ENCODE data around the gene LCLAT1. TPM values are rescaled to one million over a fixed set of nuclear protein-coding genes. Genes with fewer than 3 reads are reported as not detected.

LCLAT1 gene
- total RNA-seq (2014; rRNA removed; shearing (Covaris generic)), result 6.7 and 41.8 TPM in 2 replicates

DNA sequence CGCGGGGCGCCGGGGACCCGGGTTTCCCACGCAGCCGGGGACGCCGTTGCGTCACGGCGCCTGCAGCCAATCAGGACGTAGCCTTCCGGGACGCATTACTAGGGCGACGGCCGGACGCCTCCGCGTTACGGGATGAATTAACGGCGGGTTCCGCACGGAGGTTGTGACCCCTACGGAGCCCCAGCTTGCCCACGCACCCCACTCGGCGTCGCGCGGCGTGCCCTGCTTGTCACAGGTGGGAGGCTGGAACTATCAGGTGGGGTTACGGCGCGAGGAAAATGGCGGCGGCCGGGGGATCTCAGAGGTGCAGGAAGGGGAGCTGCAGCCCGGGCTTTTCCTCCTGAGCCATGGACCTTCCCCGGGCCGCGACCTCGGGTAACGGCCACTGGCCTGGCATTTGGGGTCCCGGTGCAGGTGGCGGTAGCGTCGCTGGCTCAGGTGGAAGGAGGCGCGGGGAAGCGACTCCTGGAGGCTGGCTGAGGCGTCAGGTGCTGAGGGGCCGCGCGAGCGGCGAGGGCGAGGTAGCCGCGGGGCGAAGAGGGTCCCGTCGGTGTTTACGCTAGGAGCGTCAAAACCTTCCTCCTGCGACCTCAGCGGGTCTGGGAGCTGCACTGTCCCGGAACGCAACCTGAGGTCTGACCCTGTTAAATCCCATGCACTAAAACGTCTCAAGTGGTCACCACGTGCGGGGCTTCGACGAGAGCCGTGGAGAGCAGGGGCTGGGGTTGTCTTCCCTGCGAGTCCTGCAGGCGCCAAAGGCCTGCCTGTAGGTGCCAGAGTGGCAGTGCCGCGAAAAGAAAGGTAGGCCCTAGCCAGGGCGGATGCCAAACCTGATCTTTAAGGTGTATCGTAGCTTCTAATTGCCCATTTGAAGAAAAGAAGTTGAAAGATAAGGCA, at the start of gene LCLAT1:
Gene LCLAT1 (plus strand): TSS at position 98 of the 897 bp plus-strand sequence. CDS start 78,345 bp downstream, outside the sequence.
- DNase-seq (ENCODE audit: low spot score), result peak; percentile 82
- in situ Hi-C loops (cut with HindIII; ENCODE audit: low sequenced_read_pairs), result no loop called here

DNA sequence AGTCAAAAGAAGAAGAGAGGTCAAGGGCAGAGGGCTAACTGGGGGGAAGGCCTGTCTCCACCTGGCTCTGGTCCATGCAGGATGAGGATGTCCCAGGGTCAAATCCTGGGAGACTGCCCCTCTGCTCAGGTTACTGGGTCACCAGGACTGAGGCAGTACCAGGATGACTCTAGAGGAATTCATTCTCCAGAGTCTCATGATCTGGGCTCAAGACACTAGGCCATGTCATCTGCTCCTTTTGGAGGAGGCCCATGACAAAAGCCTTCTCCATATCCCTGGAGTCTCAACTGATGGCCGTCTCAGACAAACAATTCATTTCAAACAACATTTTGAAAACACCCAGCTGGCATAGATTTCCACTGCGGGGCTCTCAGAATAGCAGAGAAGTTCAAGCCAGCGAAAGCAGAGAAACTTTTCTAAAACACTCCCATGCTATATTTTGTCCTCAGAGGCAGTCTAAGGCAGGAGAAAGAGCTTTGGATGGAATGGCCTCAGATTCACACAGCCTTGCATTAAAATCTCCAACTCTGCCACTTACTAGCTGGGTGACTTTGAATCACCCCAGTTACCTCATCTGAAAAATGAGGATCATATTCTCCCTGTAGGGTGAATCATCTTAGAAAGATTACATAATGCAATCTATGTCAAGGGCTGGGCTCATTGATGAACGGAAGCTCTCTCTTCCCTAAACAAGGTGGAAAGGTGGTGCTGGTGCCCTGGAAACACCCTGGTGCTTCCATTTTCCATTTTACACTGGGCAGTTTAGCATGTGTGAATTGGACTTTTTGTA, 48.8 kb upstream of the LCLAT1 start:
- in situ Hi-C loops (cut with HindIII; ENCODE audit: low sequenced_read_pairs), result no loop called here
- no peak for DNase-seq (ENCODE audit: low spot score)

GRCh38 chr2:30400151-30400954, 46.7 kb upstream of the LCLAT1 start:
- DNase-seq (ENCODE audit: low spot score), result no peak
- in situ Hi-C loops (cut with HindIII; ENCODE audit: low sequenced_read_pairs), result no loop called here

DNA sequence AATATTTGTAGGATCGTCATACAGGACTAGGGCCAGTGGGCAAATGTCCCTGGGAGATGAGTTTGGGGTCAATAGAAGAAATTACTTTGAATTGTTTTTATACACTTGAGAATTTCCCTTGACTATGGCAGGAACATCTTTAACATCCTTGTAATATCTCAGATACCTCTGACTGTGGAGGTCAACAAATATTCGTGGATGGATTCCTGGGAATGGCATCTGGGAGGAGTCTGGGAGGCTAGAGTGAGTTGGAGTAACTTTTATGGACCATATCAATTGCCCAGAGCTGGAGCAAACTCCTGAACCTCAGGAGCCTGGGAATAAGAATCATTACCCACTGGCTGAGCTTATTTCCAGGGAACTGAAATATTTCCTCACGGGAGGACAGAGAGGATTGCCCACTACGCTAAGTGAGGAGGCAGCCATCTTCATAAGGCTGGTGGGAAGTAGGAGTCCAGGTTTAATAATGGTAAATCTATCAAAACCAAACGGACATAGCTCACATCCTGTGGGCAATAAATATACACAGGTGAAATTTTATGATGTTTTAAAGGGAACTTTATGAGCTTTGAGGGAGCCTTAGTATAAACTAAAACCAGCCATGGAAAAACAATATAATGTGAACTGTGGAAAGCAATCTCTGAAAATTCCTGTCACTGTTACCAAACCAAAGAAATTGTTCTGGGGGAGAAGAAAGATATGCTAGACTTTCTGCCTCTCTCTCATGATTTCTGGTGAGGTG, 44.4 kb upstream of the LCLAT1 start:
- in situ Hi-C loops (cut with HindIII; ENCODE audit: low sequenced_read_pairs), result no loop called here
- no peak for DNase-seq (ENCODE audit: low spot score)

DNA sequence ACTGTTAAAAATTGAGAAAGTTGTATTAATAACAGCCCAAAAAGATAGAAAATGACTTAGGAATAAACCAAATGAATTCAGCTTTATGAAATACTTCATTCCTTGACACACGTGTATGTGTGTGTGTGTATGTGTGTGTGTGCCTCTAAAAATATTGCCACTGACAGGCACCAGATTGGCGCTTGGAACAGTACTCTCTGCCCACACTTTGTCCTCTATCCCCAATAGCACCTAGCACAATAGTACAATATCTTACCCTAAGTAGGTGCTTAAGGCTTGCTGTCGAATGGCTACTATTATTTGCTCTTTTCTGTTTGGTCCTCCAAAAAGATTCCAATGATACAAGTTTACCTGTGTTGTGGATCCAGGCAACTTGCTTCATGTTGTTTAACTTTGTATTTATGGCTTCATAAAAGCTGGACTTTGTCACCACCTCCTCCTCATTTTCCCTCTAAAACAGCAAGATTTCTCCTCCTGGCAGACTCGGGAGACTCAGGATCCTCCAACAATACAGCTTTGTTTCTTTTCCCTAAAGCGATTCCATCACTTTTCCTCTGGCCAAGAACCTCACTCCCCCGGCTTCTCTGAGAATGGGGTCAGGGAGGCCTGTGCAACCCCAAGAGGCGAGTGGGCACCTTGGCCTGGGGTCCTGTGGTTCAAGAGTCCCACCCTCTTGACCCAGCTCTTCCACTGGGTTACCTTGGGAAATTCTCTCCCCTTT, 43.3 kb upstream of the LCLAT1 start:
- in situ Hi-C loops (cut with HindIII; ENCODE audit: low sequenced_read_pairs), result no loop called here
- no peak for DNase-seq (ENCODE audit: low spot score)

- DNase-seq (ENCODE audit: low spot score), result no peak
- in situ Hi-C loops (cut with HindIII; ENCODE audit: low sequenced_read_pairs), result no loop called here
Observed at GRCh38 chr2:30404319-30405259, 42.5 kb upstream of the LCLAT1 start.

DNA sequence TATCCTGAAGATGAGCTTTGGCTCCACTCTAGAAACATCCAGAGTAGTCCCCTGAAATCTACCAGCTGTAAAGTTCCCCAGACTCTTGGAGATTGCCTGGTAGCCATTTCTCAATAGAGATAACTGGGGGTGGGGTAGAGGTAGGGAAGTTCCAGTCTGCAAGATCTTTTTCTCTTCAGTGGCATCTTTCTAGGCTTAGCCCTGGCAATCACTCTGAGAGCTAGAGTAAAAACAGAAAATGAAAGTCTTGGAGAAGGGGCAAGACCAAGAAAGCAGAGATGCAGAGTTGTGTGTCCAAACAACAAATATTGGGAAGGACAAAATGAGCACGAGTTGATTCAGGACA, 41.8 kb upstream of the LCLAT1 start:
- DNase-seq (ENCODE audit: low spot score), result no peak
- in situ Hi-C loops (cut with HindIII; ENCODE audit: low sequenced_read_pairs), result no loop called here

- in situ Hi-C loops (cut with HindIII; ENCODE audit: low sequenced_read_pairs), result no loop called here
Observed at GRCh38 chr2:30406853-30407252, 40.2 kb upstream of the LCLAT1 start.

DNA sequence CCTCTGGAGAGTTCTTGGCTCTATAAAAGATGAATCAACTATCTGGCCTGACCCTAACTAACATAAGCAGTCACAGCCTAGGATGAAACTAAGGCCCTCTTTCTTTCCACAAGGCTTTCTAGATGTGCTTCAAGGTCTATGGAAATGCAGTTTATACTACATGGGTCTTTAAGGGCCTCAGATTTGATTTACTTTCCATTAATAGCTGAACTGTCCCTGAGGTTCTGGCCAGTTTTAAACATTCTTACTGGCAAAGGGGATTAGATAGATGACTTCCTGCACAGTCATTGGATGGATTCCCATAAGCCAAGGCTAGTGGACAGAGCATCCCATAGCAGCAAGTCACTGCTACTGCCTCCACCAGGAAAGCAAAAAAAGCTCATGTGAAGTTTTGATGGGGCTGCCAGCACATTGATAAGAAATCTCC, 38.1 kb upstream of the LCLAT1 start:
- DNase-seq (ENCODE audit: low spot score), result no peak

More at GRCh38 chr2:30406853-30407252, 40.2 kb upstream of the LCLAT1 start:
- DNase-seq (ENCODE audit: low spot score), result no peak

GRCh38 chr2:30410217-30410616, 36.8 kb upstream of the LCLAT1 start:
- in situ Hi-C loops (cut with HindIII; ENCODE audit: low sequenced_read_pairs), result no loop called here
- DNase-seq (ENCODE audit: low spot score), result no peak

More for the DNA sequence above, 38.1 kb upstream of the LCLAT1 start:
- in situ Hi-C loops (cut with HindIII; ENCODE audit: low sequenced_read_pairs), result no loop called here

DNA sequence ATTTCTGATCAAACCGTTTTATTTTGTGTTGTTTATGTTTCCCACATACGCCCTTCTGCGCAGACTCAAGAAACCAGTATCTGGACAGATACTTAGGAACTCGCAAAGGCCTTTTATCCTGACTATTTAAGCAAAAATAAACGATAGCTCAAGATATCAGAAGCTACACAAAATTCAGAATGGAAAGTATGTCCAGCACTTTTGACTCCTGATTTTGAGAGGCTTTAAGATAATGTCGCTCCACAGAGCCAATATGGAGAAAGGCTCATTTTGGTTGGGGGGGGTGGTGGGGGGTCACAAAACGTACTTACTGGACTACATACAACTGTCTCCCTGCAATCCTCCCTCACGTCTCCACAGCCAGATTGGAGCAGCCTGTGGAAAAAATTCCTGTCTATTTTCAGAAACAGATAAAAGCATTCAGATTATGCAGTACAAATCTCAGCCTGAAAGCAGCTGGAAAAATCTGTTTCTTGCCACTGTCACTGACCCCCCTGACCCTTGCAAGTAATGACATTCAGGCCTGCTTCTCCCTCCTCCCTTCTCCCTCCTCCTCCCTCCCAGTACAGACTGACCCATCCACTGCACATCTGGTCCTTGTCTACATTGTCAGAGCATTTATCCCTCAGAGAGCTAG, 34.9 kb upstream of the LCLAT1 start:
- no peak for DNase-seq (ENCODE audit: low spot score)
- in situ Hi-C loops (cut with HindIII; ENCODE audit: low sequenced_read_pairs), result no loop called here

DNA sequence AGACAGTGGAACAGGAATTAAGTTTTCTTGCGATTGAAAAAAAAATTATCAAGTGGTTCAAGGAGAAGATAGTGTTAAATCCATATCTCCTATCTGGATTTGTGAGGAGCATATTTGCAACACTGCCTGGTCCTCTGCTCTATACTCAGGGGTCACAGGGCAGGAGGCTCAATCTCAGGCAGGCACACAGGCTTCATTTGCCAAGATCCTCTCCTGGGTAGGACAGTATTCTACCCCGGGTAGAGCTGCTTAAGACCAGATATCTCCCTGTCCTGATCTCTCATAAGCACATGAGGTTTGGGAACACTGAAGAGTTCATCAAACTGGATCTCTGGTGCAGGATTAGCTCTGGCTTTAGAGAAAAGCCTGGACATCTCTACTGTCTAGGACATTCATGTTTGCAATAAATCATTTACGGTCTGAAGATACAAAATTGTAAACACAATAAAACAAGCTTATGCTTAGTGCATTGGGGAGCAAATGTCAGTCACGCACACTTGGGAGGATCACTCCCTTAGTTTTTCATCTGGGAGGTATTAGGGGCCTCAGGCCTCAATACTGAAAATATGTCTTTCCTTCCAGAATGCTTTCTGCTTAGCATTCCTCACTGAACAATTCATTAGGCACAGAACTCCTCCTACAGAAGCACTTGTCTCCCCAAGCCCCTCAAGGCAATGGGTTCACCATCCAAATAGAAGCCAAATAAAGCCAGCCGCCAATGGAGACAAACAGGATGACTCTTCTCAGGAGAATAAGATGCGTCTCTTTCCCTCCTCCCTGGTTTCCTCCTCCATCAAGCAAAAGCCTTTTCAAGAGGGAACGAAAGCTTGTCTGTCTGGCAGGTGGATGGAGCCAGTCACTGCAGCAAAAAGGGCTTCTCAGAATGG, 34.1 kb upstream of the LCLAT1 start:
- in situ Hi-C loops (cut with HindIII; ENCODE audit: low sequenced_read_pairs), result no loop called here
- DNase-seq (ENCODE audit: low spot score), result no peak

DNA sequence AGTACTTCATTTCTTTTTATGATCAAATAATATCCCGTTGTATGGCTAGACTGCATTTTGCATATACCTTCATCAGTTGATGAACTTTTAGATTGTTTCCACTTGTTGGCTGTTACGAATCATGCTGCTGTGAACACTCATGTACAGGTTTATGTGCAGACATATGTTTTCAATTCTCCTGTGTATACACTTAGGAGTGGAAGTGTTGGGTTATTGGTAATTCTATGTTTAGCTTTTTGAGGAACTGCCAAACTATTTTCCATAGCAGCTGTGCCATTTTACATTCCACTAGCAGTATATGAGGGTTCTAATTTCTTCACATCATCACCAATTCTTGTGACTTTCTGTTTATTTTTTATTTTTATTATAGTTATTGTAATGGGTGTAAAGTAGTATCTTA, 32.1 kb upstream of the LCLAT1 start:
- no peak for DNase-seq (ENCODE audit: low spot score)
- in situ Hi-C loops (cut with HindIII; ENCODE audit: low sequenced_read_pairs), result no loop called here

DNA sequence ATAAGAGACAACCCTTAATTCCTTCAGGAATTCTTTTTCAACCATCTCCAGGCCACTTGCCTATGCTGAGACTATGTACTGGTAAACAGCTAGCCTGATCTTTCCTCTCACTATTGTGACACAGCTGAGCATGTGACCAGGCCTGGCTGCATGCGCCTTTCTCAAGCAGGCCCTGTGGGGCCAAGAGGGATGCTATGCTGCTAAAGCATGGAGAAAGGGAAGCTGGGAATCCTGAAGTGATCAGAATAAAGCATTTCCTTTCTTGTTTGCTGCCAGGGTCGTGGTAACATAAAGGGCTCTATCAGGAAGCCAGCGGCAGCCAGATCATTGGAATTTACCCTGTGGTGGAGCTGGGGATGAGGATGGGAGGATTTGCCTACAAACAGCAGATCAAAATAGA, 29.8 kb upstream of the LCLAT1 start:
- no peak for DNase-seq (ENCODE audit: low spot score)
- in situ Hi-C loops (cut with HindIII; ENCODE audit: low sequenced_read_pairs), result no loop called here

DNA sequence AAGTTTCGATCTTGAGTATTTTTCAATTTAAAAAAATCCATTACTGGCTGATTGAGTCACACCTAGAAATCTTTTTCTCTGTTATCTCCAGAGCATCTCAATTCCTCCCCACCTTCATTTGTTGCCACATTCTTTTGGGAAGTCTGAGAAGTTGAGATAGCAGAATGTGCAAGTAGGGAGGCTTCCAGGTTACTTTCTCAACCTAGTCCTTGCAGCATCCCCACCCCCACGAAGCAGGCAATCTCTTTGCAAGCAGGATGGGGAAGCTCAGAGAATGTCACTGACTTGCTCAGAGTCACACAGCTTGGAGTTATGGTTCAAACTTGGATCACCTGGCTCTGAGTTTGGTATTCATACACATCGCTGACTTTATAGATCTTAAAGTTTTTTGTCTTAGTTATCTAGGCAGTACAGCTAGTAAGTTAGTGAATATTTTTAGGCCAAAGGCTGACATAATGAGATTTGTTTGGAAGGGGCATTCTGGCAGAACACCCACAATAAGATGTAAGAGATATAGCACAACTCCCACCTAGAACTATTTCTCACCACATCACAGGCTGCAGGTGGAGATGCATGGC, 25.9 kb upstream of the LCLAT1 start:
- in situ Hi-C loops (cut with HindIII; ENCODE audit: low sequenced_read_pairs), result no loop called here
- no peak for DNase-seq (ENCODE audit: low spot score)

Data from G401 (cell line).